NCI-H524 treated with DMSO at 0.1 percent for 48 hours (cell line): ENCODE results near the gene GPR137.

Experiments used
- DNase-seq: peaks from one replicate; lab custom pipeline; 2025; lab: John Stamatoyannopoulos, UW

The GPR137 gene

GRCh38 chr11:64263947-64264317, 21.7 kb upstream of the GPR137 start:
- no peak for DNase-seq

DNA sequence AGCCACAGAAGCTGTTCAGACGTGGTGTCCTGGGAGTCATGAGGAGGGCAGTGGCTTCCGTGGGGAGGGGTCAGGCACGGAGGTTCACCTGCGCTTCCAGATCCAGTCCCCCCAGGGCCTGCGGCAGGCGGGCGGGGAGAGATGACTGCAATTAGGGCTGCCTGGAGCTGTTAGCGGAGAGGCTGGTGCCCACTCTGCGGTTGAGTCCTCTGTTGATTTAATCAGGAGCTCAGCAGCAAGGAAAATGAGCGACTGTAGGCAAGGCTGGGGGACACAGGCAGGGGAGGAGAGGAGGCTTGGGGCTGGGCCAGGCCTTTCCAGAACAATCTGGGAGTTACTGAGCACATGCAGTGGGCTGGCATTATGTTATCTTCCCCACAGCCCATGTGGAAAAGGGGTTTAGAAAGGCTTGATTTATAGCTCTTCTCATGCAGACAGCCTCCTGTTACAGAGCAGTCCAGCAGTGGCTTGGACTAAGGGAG, 21.2 kb upstream of the GPR137 start:
- no peak for DNase-seq

DNA sequence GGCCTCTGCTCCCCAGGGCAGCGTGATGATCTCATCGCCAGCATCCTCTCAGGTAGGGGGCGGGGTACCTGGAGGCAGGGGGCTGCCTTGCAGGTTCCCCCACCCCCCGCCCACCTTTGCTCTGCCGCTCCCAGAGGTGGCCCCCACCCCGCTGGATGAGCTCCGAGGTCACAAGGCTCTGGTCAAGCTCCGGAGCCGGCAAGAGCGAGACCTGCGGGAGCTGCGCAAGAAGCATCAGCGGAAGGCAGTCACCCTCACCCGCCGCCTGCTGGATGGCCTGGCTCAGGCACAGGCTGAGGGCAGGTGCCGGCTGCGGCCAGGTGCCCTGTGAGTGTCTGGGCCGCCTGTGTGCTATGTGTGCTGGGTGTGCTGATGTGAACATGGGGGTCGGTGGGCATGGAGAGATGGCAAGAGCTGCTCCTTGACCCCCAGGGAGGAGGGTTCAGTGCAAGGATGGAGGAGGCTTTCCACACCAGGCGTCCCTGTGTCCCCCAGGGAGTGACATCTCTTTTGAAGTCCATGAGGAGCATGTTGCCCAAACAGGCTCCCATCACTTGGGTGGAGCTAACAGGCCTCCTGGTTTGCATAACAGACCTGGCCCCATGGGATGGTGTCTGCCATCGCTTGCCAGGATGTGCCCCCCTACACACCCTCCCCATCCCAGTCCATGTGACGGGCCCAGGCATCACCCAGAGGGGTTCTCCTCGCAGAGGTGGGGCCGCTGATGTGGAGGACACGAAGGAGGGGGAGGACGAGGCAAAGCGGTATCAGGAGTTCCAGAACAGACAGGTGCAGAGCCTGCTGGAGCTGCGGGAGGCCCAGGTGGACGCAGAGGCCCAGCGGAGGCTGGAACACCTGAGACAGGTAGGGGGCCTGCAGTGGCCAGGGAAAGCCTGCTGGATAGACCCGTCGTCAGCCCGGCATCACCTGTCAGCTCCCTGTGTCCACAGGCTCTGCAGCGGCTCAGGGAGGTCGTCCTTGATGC, 20.2 kb upstream of the GPR137 start:
- DNase-seq = no peak

DNA sequence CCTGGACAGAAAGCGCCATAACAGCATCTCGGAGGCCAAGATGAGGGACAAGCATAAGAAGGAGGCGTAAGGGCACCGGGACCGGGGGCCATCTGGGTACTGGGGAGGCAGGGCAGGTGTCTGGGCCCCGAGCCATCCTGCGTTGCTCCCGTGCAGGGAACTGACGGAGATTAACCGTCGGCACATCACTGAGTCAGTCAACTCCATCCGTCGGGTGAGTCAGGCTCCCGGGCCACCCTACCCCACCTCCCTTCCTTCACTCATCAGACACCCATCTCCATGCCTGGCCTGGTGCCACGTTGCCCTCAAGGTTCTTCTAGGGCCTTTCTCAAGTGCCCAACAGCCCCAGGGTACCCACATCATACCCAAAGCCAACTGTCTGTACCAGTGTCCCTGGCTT, 19.3 kb upstream of the GPR137 start:
- no peak for DNase-seq

- no peak for DNase-seq
Observed at GRCh38 chr11:64267207-64267945, 18.3 kb upstream of the GPR137 start.

DNA sequence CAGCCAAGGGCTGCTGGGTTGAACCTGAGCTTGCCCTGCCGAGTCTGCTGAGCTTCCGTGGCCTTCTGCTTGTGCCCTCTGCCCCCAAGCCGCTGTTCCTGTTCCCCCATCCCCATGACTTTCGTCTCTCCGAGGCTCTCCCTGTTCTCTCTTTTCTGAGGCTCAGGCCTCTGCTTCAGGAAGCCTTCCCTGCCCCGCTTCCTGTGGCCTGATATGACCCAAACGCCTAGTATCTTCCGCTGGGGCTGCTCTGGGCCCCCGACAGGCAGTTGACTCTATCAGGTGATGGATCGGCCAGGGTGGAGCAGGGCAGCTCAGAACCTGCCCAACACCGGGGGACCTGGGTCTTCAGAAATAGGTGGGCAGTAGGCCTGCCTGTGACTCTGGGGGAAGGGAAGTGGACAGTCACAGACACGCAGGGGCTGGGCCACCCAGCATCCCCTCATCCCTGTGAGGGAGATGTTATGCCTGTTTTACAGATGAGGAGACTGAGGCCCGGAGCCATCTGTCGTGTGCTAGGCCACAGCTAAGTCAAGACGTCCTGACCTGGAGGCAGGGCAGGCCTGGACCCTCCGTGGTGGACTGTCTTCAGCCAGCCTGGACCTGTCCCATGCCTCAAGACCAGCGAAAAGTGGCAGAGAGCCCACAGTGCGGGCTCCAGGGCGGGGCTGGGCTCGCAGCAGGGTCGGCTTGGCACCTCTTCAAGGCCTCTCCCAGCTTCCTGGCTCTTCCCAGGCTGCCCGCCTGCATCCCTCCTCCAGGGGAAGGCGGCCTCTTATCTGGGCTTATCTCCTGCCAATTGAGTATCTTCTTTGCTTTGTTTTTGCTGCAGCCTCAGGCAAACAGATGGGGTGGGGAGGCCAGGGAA, 17.4 kb upstream of the GPR137 start:
- no peak for DNase-seq

GRCh38 chr11:64268893-64269539, 16.6 kb upstream of the GPR137 start:
- no peak for DNase-seq

DNA sequence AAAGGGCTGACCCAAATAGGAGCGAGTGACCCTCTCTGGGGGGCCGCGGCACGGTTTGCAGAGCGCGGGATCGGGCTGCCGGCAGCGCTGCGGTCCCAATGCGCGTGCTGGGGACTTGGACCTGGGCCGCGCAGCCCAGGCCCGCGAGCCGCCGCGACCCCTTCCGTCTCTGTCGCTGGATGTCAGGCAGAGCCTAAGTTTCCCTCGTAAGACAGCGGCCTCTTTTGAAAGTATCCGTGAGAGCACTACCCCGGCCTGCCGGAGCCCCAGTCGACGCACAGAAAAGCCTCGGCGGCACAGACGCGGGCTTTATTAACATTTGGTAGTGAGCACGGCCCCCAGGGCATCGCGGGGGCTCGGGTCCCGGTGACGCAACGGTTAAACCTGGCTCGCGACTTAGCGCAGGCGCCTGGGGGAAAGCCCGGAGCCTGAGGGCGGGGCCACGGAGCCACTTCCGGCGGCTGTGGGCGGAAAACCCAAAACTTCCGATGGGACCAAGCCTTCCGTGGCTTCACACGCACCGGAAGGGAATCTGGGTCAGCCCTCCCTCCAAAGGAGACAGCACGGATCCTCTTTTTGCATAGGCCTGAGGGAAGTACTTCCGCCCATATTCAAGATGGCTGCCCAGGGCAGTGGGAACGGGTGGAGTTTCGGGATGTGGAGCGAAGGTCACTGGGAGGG, 16.0 kb upstream of the GPR137 start:
- peak; percentile 93 for DNase-seq

GRCh38 chr11:64275031-64275800, 10.4 kb upstream of the GPR137 start:
- no peak for DNase-seq

- no peak for DNase-seq
Observed at GRCh38 chr11:64275841-64276240, 9.8 kb upstream of the GPR137 start.

- no peak for DNase-seq
Observed at GRCh38 chr11:64276653-64277431, 8.8 kb upstream of the GPR137 start.

DNA sequence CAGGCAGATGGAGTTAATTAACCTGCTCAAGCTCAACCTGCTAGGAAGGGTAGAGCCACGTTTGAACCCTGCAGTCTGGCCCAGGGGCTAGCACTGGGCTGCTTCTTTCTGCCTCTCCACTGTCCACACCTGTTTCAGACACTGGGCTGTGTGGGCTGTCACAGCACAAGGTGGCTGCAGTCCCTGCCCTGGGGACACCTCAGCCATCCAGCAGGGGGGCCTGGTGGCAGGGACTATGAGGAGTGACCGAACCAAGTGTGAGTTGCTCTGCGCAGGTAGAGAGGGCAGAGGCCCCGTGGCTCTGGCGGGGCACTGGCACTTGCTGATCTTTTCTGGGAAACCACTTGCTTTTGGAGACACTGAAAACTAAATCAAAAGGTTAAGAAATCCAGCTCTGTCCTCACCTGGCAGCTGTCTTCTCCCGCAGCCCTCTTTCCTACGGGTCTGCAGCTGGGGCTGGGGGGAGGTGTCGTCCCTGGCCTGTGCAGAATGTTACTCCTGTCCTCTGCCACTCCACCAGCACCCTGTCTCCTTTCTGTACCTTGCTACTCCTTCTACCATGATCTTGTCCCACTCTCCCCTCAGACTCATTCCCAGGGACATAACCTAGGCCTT, 7.0 kb upstream of the GPR137 start:
- DNase-seq = no peak

GRCh38 chr11:64281957-64282770, 3.5 kb upstream of the GPR137 start:
- DNase-seq = no peak

DNA sequence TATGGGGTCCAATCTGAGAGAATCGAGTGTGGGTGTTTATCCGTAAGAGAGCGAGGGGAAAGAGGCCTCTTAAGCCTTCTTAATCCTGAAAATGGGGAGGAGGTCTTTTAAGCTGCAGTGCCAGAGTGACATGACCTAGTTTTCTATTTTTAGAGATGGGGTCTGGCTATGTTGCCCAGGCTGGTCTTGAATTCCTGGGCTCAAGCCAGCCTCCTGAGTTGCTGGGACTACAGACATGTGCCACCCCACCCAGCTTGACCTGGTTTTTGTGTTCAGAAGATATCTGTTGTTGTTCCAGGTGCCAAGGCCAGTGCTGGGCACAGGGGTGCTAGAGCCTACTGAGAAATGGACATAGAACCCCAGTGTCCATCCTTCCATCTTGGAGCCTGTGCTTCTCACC, 2.6 kb upstream of the GPR137 start:
- no peak for DNase-seq

GRCh38 chr11:64284048-64284961, 1.3 kb upstream of the GPR137 start, which contains the start of gene BAD:
Gene BAD, minus strand, starts transcription at chr11:64284665. Its CDS starts 297 bp downstream, at chr11:64284368.
- peak; percentile 27 for DNase-seq

GRCh38 chr11:64285885-64286800, 495 bp downstream of the GPR137 start:
- no peak for DNase-seq
